ENCODE measurements around the gene HIC1.

HIC1 gene

GRCh38 chr17:2077040-2077439, 22.1 kb downstream of the HIC1 start:
- DNase-seq (ENCODE audit: low read depth), result no peak

- DNase-seq (ENCODE audit: low read depth), result no peak
Observed at GRCh38 chr17:2081564-2081963, 26.7 kb downstream of the HIC1 start.

GRCh38 chr17:2082003-2082781, 27.3 kb downstream of the HIC1 start:
- DNase-seq (ENCODE audit: low read depth), result no peak

GRCh38 chr17:2083613-2084035, 28.7 kb downstream of the HIC1 start:
- DNase-seq (ENCODE audit: low read depth), result no peak

GRCh38 chr17:2084036-2084765, 29.3 kb downstream of the HIC1 start:
- no peak for DNase-seq (ENCODE audit: low read depth)

- peak; percentile 90 for DNase-seq (ENCODE audit: low read depth)
Observed at GRCh38 chr17:2084766-2085647, 30.1 kb downstream of the HIC1 start.

GRCh38 chr17:2085648-2085949, 30.7 kb downstream of the HIC1 start:
- DNase-seq (ENCODE audit: low read depth), result no peak

- DNase-seq (ENCODE audit: low read depth), result no peak
Observed at GRCh38 chr17:2086306-2086705, 31.4 kb downstream of the HIC1 start.

GRCh38 chr17:2087597-2088211, 32.8 kb downstream of the HIC1 start:
- no peak for DNase-seq (ENCODE audit: low read depth)

- DNase-seq (ENCODE audit: low read depth), result no peak
Observed at GRCh38 chr17:2089021-2089422, 34.1 kb downstream of the HIC1 start.

GRCh38 chr17:2090210-2090641, 35.3 kb downstream of the HIC1 start:
- no peak for DNase-seq (ENCODE audit: low read depth)

GRCh38 chr17:2090804-2091534, 36.1 kb downstream of the HIC1 start:
- DNase-seq (ENCODE audit: low read depth), result peak; percentile 70

- DNase-seq (ENCODE audit: low read depth), result no peak
Observed at GRCh38 chr17:2092253-2092652, 37.4 kb downstream of the HIC1 start.

- DNase-seq (ENCODE audit: low read depth), result no peak
Observed at GRCh38 chr17:2093349-2093748, 38.4 kb downstream of the HIC1 start.

GRCh38 chr17:2094891-2095535, 40.1 kb downstream of the HIC1 start:
- DNase-seq (ENCODE audit: low read depth), result peak; percentile 61

- DNase-seq (ENCODE audit: low read depth), result no peak
Observed at GRCh38 chr17:2095536-2095910, 40.6 kb downstream of the HIC1 start.

GRCh38 chr17:2101448-2102257, 46.8 kb downstream of the HIC1 start:
- no peak for DNase-seq (ENCODE audit: low read depth)

- DNase-seq (ENCODE audit: low read depth), result no peak
Observed at GRCh38 chr17:2102931-2103809, 48.3 kb downstream of the HIC1 start.

- DNase-seq (ENCODE audit: low read depth), result no peak
Observed at GRCh38 chr17:2105663-2106062, 50.8 kb downstream of the HIC1 start.

All from fibroblast of the conjunctiva (primary cell).